K562 (cell line): ENCODE results near the gene ST6GALNAC6.

ENCODE experiments used
- DNMT1 ChIP-seq: fragments of 450-650 bp; IDR thresholded peaks from 2 replicates; pipeline ENCODE4 v1.6.1; 2016; ENCODE audit warnings: antibody characterized with exemption, mild to moderate bottlenecking
- NR2C2 ChIP-seq, 2 experiments: fragments of 200-800 bp in 1 of 2; sonication (Bioruptor generic) in 1 of 2; sonication (generic) in 1 of 2; formaldehyde crosslinking in 1 of 2; IDR thresholded peaks; 2 replicates each; pipeline versions ENCODE4 v1.6.1 to v1.8.0; 2016 to 2022; ENCODE audit warnings: mild to moderate bottlenecking in 1 of 2, missing compliant biosample characterization in 1 of 2, missing genetic modification characterization in 1 of 2, missing genetic modification reagents in 1 of 2
- ZZZ3 ChIP-seq: fragments of 450-650 bp; IDR thresholded peaks from 2 replicates; pipeline ENCODE4 v1.6.1; 2016; ENCODE audit warnings: antibody characterized with exemption, mild to moderate bottlenecking, moderate library complexity
- TF ChIP-seq, protein P1 (sequence below), 3 experiments: fragments of 200-800 bp in 1 of 3; fragments of 250-450 bp in 1 of 3; fragments of 450-650 bp in 1 of 3; sonication (Bioruptor Pico) in 1 of 3; sonication (Bioruptor generic) in 1 of 3; formaldehyde crosslinking in 1 of 3; IDR thresholded peaks; 2 replicates each; pipeline versions ENCODE4 v1.6.1 to v1.8.0; 2016 to 2022; ENCODE audit warnings: mild to moderate bottlenecking in 2 of 3, missing genetic modification characterization in 2 of 3, missing compliant biosample characterization in 1 of 3, moderate library complexity in 1 of 3

- TF ChIP-seq, protein P1, sequence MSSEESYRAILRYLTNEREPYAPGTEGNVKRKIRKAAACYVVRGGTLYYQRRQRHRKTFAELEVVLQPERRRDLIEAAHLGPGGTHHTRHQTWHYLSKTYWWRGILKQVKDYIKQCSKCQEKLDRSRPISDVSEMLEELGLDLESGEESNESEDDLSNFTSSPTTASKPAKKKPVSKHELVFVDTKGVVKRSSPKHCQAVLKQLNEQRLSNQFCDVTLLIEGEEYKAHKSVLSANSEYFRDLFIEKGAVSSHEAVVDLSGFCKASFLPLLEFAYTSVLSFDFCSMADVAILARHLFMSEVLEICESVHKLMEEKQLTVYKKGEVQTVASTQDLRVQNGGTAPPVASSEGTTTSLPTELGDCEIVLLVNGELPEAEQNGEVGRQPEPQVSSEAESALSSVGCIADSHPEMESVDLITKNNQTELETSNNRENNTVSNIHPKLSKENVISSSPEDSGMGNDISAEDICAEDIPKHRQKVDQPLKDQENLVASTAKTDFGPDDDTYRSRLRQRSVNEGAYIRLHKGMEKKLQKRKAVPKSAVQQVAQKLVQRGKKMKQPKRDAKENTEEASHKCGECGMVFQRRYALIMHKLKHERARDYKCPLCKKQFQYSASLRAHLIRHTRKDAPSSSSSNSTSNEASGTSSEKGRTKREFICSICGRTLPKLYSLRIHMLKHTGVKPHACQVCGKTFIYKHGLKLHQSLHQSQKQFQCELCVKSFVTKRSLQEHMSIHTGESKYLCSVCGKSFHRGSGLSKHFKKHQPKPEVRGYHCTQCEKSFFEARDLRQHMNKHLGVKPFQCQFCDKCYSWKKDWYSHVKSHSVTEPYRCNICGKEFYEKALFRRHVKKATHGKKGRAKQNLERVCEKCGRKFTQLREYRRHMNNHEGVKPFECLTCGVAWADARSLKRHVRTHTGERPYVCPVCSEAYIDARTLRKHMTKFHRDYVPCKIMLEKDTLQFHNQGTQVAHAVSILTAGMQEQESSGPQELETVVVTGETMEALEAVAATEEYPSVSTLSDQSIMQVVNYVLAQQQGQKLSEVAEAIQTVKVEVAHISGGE (CRISPR knock-in tag; IDR thresholded peaks at IDR 0.05), result no peak; a peak in 2 of 6 replicates
- TF ChIP-seq ZZZ3 (no peak), DNMT1 (no peak), NR2C2 (CRISPR knock-in tag; IDR thresholded peaks at IDR 0.05) (no peak), NR2C2 (tag; IDR thresholded peaks at IDR 0.05) (no peak)
Measured at GRCh38 chr9:127930231-127931091, 31.1 kb upstream of the ST6GALNAC6 start, which contains the start of gene PIP5KL1.
